ENCODE measurements around the gene TSHZ1.

Gene TSHZ1

DNA sequence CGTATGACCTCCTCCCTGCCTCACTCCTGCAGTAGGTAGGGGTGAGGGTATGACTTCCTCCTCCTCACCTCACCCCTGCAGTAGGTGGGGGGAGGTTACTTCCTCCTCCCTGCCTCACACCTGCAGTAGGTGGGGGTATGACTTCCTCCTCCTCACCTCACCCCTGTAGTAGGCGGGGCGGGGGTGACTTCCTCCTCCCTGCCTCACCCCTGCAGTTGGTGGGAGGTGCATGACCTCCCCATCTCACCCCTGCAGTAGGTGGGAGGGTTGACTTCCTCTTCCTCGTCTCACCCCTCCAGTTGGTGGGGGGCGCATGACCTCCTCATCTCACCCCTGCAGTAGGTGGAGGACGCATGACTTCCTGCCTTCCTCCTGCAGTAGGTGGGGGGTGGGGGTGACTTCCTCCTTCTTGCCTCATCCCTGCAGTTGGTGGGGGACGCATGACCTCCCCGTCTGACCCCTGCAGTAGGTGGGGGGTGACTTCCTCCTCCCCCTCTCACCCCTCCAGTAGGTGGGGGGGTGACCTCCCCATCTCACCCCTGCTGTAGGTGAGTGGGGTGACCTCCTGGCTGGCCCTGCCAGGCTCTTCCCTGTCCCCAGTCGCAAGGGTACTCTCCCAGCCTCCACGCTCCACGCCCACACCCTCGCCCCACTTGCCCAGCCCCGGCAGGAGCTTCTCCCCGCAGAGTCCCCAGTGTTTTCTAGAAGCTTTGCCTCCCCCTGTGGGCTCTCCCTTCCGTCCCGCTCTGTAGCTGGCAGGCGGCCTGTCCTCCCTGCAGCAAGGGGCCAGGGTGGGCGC is 39.3 kb downstream of the TSHZ1 start:
- DNase-seq: peak; percentile 11 to 42

DNA sequence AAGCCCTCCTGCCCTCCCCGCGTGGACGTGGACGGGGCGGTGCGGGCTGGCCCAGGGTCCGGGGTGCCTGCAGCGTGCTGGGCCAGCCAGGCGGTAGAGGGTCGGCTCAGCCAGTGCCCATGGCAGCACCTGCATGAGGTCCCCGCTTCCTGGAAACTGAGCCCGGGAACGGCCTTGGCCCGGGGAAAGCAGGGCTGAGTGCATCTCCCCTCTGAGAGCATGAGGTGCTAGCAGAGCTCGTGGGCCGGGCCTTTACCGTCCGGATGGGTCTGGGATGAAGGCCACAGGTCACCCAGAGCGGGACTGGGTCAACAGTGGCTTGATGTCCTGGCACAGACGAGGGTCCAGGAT is 39.8 kb downstream of the TSHZ1 start:
- DNase-seq: no peak

DNA sequence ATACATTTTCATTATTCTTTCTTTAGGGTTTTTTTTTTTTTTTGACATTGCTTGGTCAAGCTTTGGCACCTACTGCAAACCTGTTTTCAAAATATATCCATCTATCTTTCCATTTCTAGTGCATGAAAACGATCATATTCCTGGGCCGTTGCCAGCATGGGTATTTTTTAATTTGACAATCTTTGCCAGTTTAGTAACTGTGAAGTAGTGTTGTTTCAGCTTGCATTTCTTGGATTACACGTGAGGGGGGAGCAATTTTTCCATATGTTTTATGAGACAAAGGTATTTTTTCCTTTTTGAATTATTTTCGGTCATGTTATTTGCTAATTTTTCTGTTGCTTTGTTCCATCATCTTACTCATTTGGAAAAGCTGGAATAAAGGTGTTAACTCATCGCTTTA is 40.9 kb downstream of the TSHZ1 start:
- DNase-seq: no peak

DNA sequence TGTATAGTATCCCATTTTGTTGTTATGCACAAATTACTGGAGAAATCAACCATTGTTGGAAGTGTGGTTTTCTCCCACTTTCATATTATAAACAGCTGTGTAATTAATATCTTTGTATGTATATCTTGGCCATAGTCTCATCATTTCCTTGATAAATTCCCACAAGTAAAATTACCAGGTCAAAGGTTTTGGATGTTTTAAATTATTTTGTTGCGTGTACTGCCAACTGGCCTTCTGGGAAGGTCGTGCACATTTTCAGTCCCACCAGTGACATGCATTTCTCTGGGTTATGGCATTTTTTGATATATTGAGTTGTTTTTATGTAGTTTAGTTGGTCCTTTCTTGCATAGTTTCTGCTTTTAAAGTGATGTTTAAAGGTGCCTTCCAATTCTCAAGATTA is 41.5 kb downstream of the TSHZ1 start:
- DNase-seq: no peak

DNA sequence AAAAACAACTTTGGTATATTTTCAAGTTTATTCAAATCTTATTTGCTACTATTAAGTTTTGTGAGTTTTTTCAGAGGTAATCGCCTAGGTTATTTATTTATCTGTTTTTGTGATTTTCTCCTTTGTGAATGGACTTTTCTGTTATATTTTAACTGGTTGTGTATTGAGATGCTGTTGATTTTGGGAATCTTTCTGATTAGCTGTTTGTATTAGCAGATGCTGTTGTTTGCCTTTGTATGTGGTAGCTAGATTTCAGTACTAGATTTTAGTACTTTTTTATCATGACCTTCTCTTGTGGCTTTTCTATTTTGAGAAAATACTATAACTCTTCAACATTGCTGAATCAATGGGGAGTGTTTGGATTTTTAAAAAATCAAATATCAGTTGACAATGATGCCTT is 42.4 kb downstream of the TSHZ1 start:
- no peak for DNase-seq

DNA sequence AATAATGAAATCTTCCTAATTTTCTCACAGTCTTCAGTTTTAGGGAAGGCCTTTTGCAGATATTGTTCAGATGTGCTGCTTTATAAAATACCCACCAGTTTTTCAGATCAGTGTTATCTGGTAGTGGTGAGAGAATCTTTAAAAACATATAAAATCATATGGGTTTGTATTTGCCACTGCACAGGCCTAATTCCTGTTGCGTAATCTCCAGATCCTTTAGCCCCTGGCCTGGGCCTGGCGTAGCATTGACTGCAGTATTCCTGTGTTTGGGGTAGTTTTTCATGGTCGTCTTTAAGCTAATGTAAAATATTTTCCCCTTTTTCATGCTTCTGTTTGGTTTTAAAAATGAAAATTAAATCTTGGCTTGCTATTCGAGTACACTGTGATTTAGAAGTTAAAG is 43.2 kb downstream of the TSHZ1 start:
- no peak for DNase-seq

DNA sequence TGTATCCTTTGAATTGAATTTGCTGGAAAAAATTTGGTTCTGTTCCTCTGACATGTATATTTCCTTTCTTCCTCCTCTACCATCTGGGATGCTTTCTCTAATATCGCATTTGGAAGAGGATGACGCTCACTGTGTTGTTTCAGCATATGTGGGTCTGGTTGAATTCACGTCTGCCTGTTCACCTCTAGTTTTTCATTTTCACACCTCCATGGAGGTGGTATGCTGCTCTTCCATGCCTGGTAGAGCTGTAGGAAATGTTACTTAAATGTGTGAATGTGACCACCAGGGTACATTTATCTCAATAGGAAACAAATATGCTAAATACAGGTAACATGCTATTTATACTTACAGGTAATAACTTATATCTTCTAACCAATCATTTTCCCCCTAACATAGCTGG is 44.5 kb downstream of the TSHZ1 start:
- no peak for DNase-seq

DNA sequence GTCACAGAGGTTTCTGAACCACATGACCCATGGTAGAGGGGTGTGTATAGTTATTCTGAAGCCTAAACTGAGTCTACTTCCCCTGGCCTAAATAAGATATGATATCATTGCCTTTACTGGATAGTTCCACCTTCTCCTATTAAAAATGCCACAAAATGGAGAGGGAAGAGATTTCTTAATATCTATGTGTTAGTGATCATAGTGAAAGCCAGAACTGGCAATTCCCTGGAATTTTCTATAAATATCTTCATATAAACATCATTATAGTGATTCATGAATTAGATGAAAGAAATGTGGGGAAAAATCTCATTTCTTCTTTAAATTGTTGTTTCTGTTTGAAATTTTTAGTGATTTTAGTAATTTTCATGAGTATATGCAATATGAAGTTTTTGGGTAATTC is 45.8 kb downstream of the TSHZ1 start:
- no peak for DNase-seq

DNA sequence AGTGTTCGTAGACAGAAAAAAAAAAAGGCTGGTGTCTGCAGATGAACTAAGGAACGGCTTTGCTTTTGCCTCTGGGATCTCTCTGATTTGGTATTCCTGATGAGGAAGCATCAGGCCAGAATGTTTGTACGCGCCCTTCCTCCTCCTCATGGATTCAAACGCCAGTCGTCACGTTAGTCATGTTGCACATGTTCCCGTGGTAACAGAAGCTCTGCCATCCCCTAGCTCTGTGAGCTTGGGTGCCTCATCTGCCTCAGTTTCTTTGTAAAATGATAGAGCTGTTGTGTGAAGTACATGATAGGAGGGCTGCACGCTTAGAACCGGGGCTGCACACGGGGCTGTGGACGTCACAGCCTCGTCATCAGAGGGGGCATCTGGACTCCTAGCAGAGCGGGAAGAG is 47.0 kb downstream of the TSHZ1 start:
- DNase-seq: no peak

DNA sequence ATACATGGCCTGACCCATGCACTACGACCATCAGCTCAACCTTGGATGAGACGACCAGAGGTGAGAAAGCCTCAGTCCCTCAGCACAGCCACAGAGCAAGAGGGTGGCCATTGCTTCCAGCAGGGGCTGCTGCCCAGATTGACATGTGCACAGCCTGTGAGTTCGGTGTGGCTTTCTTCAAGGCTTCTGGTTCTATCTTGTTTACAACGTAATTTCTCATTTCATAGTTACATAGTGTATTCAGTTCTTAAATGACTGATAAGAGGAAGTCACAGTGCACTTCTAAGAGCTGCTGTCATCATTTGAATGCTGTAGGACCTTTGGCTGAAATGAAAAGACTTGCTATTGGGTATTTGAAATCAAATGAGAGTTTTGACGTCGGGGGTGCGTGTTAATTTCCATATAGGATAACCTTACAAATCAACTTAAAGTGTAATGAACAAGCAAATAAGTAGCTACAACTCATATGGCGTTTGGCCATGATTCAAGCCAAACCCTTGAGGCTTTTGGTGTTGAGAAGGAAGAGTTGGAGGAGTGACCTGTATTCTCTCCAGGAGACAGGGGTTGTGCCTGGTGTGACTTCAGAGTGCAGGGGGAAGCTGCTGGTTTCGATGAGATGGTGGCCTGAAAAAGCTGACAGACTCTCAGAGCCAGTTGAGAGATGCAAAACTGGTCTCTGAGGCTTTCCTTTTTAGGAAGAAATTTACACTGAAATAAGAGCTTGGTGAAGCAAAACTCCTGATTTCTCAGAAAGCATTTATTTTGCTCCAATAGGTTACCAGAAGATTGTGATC is 51.0 kb downstream of the TSHZ1 start:
- DNase-seq: no peak

DNA sequence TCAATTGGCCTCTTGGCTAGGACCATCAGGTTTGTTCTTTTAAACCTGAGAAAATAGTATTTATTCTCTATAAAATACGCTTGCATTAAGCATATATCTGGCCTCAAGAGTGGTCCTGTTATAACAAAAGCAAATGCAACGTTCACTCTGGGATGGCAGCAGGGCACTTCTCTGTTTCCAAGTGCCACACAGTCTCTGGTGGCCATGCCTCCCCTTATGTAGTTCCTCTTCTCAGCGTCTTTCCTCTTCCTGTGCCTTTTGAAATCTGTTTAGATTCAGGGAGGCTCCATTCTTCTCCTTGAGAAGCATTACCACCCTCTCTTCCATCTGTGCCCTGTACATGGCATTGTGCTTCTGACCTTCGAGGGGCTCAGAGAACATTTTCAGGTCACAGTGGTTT is 51.9 kb downstream of the TSHZ1 start:
- DNase-seq: no peak

DNA sequence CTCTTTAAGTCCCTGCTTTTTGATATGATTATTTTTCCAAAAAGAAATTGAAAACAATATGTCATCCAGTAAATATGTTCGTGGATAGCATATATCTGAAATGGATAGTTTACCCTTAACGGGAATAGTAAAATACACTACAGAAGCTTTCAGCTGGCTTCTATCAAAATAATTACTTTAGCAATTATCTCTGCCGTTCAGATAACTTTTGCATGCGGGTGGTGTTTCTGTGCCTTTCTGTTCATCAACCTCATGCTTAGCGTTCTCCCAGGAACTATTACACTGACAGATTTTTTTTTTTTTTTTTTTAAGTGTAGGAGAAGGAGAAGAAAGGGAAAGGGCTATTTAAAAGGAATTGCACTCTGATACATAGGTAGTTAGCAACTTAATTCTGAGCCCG is 53.6 kb downstream of the TSHZ1 start:
- DNase-seq: no peak

DNA sequence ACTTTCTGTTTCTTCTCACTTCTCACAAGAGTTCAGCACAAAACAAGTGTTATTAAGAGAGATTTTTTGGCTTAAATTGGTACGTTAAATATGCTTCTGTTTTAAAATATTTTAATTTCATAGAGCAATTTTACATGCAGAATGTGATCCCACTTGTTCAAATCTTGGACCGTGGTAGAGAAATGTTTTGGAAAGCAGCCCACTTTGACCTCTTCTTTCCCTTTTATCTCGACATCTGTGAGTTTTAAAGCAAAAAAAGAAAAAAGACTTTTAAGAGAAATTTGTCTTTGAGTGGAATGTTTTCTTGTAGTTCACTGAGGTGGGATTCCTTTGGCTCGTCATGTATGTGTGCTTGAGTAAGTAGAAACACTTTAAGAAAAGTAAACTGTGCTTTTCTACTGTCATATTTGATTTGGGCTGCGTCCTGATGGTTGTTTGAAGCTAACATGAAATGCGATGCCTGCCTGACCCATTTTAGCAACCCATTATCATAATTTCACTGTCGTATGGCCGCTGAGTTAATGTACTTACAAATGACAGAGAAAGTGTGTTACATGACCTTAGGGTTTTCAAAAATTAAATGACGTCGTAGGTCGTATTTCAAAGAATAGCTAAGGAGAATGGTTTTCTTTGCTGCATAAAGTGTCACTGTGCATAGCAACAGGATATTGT is 54.5 kb downstream of the TSHZ1 start:
- DNase-seq: no peak

DNA sequence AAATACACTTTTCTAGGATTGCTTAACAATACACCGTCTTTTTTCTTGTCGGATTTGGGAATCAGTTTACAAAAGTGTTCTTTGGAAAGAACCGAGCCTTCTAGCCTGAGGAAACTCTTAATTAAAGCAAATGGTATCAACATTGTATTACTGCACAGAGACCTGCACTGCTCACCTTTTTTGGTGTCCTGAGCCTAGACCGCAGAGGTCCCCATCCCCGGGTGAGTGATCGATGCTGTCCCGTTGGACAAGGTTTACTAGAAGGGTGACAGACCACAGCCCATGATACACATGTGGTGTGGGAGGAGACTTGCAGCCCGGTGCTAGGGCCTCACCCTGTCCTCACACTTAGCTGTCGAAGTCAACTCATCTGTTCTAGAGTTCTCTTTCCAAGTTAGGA is 55.3 kb downstream of the TSHZ1 start:
- no peak for DNase-seq

DNA sequence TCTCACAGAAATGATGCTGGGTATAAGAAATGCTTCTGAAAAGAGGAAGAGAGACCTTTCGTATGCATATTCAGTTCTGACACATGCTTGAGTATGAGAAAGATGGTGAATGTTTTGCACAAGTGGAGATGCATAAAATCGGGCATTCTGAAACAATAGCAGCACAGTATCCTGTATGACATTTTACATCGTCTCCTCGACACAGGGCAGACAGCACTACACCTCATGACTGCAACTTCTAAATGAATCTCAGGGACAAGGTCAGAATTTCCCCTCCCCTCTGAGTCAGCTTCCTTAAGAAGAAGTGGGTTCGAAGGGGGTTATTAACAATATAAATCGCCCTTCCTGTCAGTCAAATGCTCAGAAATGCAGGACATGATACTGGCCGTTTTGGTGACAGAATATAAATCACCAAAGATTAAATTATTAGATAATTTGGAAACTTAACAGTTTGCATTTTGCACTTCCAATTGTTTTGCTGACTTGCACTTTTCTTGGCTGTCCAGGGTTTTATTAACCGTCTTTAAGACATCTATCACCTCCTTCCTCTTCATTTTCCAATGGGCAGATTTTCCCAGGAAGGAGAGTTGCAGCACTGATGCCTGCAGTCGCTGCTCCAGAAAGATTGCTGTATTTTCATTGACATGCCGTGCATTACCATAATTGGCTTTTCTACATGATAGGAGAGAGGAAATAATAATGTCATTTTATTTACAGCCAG is 57.2 kb downstream of the TSHZ1 start:
- DNase-seq: peak; percentile 27 to 55

DNA sequence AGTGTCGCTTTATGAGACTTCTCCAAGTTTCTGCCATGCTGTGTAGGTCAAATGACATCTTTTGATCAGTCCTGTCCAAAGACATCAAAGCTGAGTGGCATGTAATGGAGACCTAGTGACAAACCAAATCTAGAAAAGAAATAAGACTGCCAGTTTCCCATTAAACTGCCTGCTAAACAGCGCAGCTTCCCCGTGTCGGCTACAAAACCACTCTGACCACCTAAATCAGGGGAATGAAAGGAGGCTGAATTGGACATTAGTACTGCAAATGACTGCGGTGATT is 57.7 kb downstream of the TSHZ1 start:
- no peak for DNase-seq

DNA sequence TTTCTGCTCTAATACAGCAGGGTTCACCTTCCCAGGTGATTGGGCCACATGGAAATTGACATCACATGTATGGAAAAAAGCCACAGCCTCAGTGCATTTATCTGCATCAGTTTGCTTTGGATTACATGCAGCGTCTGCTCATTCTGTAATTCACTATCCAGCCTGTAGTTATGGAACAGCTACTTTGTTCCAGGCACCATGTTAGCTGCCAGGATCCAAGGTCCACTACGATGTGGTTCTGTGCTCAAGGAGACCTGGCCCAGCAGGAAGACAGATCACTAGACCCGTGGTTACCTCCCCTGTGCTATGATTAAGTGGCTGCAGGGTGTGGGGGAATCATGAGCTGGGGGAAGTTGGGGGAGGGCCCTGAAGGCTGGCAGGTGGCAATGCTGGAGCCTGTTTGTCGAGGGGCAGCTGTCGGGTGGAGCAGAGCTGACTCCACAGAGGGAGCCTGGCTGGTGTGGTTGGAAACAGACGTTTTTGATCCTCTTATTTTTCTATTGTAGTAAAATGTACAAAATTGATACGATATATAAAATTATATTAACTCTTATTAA is 58.6 kb downstream of the TSHZ1 start:
- DNase-seq: peak in 1 of 2 experiments; percentile 40

DNA sequence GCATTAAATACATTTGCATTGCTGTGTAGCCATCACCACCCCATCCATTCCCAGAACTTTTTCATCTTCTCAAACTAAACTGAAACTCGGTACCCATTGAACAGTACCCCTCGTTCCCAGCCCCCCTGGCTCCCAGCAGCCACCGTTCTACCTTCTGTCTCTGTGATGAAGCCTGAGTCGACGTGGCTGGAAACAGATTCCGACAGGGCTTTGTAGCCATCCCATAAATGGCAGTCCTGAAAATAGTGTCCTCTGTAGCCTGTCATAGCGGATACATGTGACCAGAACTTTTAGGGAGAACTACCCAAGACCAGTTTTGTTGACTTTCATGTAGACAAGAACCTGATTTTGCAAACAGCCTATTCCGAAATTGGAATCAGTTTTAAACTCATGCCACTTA is 59.1 kb downstream of the TSHZ1 start:
- no peak for DNase-seq

DNA sequence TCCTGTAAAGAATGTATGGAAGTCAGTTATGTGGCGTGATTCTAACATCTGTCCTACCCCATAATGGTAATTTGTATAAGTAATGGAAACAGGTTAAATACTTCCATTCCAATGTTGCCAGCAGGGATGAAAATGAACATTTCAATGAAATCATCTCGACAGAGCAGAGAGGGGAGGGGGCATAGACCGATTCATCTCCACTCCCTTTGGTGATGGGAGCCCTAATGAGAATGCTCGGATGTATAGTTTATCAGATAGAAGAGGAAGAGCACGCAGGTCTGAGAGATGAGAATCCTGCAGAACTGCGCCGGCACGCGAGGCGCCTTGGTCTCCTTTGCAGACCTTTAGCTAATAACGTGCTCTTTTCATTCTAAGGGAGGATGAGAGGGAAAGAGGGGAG is 61.4 kb downstream of the TSHZ1 start:
- DNase-seq: no peak

DNA sequence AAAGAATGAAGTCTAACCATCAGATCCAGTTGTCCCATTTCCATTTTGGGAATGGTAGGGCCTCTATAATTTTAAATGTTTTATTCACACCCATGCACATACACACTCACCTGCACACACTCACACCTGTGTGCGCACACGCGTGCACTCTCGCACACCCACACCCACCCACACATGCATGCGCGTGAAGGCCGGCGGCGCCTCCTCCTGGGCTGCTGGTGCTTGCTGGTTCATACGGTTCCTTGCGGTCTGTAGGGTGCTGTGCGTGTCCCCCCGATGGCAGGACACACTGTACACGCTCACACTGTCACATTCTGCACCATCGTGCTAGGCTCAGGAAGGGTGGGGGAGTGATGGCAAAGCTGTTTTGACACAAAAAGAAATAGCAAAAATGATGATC is 63.2 kb downstream of the TSHZ1 start:
- no peak for DNase-seq

DNA sequence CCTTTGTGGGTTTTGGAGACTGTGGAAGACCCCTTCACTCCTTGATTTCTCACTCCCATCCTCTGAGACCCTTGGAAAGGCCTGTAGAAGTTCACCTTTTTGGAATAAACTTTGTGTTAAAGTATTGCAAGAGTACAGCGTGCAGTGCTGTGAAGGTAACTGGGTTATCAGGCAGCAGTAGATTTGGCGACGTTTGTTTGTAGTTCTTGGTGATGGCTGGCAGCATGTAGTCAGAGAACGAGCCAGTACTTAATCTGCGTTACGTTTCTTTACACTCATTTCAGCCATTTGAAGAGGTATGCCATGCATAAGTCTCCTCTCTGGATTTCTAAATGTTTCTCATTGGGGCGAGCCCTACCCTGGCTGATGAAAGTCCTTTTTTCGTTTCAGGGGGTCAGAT is 64.6 kb downstream of the TSHZ1 start:
- DNase-seq: no peak

DNA sequence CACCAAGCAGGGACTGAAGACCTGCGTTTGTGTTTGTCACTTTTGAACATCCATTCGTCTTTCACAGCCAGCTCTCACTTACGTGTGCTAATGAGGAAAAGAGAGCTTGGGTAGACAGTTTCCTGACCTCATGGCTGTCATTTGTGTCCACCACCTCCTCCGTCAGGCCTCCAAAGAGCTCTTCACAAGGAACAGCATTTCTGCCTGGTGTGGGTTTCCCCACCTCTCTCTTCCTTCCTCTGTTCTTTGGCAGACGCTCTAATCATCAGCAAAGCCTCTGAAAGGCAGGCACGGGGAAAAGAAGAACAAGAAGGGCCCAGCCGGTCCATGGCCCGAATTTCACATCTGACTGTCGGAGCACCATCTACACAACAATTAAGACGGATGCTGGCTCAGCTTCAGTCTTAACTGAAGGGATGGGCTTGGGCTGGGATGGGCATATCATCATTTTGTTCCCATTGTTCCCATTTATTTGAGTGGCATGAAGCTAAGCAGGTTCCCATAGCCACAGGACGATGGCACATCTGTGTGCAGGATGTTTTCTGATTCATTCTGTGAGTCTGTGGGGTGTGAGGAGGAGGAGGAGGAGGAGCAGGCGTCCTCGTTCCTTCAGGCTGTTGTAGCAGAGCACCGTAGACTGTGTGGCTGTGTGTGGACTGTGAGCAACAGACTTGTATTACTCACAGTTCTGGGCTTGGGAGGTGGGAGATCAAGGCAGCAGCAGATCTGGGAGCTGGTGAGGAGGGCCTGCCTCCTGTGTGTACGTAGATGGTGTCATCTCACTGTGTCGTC is 66.4 kb downstream of the TSHZ1 start:
- peak; percentile 45 to 46 for DNase-seq

DNA sequence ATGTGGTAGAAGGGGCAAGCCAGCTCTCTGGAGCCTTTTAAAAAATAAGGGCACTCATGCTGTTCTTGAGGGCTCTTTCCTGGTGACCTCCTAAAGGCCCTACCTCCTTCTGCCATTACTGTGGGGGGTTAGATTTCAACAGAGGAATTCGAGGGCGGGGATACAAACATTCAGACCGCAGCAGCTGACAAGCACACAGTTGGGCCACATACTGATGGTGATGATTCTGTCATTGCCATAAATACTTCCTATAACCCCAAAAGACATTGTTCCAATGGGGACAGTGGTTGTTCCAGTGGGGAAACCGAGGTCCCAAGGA is 67.0 kb downstream of the TSHZ1 start:
- DNase-seq: no peak
